ENCODE results near the gene TREX2.

Gene TREX2

GRCh38 chrX:153488231-153488914, 42.5 kb upstream of the TREX2 start:
- no peak overlapping the region for H3K4me2 ChIP-seq (ENCODE audit: low read length)
- no peak for TF ChIP-seq CTCF (IDR thresholded peaks at IDR 0.05)
- H3K27me3 ChIP-seq (ENCODE audit: control insufficient read depth, insufficient read depth, low read length) = no peaks in the 10 kb centered on the region
- no peak overlapping the region for H2AFZ ChIP-seq
- no peaks in the 10 kb centered on the region for H3K9me3 ChIP-seq (ENCODE audit: control insufficient read depth, low read length)
- no peaks in the 10 kb centered on the region for H3K79me2 ChIP-seq
- H3K27ac ChIP-seq = no peak overlapping the region
- H3K9ac ChIP-seq = no peak overlapping the region
- H3K36me3 ChIP-seq (ENCODE audit: control insufficient read depth, insufficient read depth, low read length) = no peaks in the 10 kb centered on the region
- no peaks in the 10 kb centered on the region for H3K4me1 ChIP-seq
- no peak overlapping the region for H3K4me3 ChIP-seq (ENCODE audit: low read depth, low read length)

- Histone ChIP-seq H3K27me3 (ENCODE audit: control insufficient read depth, insufficient read depth, low read length) (no peaks in the 10 kb centered on the region), H3K79me2 (no peaks in the 10 kb centered on the region), H2AFZ (no peak overlapping the region), H3K36me3 (ENCODE audit: control insufficient read depth, insufficient read depth, low read length) (no peaks in the 10 kb centered on the region), H3K9me3 (ENCODE audit: control insufficient read depth, low read length) (no peaks in the 10 kb centered on the region), H3K9ac (no peak overlapping the region), H3K4me2 (ENCODE audit: low read length) (no peak overlapping the region), H3K4me3 (ENCODE audit: low read depth, low read length) (no peak overlapping the region), H3K27ac (no peak overlapping the region), H3K4me1 (no peaks in the 10 kb centered on the region)
- TF ChIP-seq CTCF (IDR thresholded peaks at IDR 0.05) = no peak
Measured at GRCh38 chrX:153487590-153488071, 41.8 kb upstream of the TREX2 start.

- no peaks in the 10 kb centered on the region for H3K36me3 ChIP-seq (ENCODE audit: control insufficient read depth, insufficient read depth, low read length)
- no peaks in the 10 kb centered on the region for H3K27me3 ChIP-seq (ENCODE audit: control insufficient read depth, insufficient read depth, low read length)
- H3K4me1 ChIP-seq = no peaks in the 10 kb centered on the region
- no peak overlapping the region for H3K9ac ChIP-seq
- no peaks in the 10 kb centered on the region for H3K9me3 ChIP-seq (ENCODE audit: control insufficient read depth, low read length)
- H3K79me2 ChIP-seq = no peaks in the 10 kb centered on the region
- no peak overlapping the region for H3K27ac ChIP-seq
- no peak overlapping the region for H3K4me3 ChIP-seq (ENCODE audit: low read depth, low read length)
- H2AFZ ChIP-seq = no peak overlapping the region
- no peak overlapping the region for H3K4me2 ChIP-seq (ENCODE audit: low read length)
- TF ChIP-seq CTCF (IDR thresholded peaks at IDR 0.05) = no peak
Measured at GRCh38 chrX:153486171-153486570, 40.3 kb upstream of the TREX2 start.

GRCh38 chrX:153485396-153486080, 39.7 kb upstream of the TREX2 start:
- Histone ChIP-seq H2AFZ (no peak overlapping the region), H3K79me2 (no peaks in the 10 kb centered on the region), H3K4me3 (ENCODE audit: low read depth, low read length) (no peak overlapping the region), H3K9ac (no peak overlapping the region), H3K4me2 (ENCODE audit: low read length) (no peak overlapping the region), H3K27ac (no peak overlapping the region), H3K4me1 (no peaks in the 10 kb centered on the region), H3K27me3 (ENCODE audit: control insufficient read depth, insufficient read depth, low read length) (no peaks in the 10 kb centered on the region), H3K9me3 (ENCODE audit: control insufficient read depth, low read length) (no peaks in the 10 kb centered on the region), H3K36me3 (ENCODE audit: control insufficient read depth, insufficient read depth, low read length) (no peaks in the 10 kb centered on the region)
- no peak for TF ChIP-seq CTCF (IDR thresholded peaks at IDR 0.05)
